HG03571 (cell line): ENCODE measurements around the gene LDB2.

Source experiments
- ATAC-seq: cut with Tn5 transposase; IDR thresholded peaks from one replicate; pipeline ENCODE4 v1.9.1; 2021; ENCODE audit not compliant: unreplicated experiment

The LDB2 gene

DNA sequence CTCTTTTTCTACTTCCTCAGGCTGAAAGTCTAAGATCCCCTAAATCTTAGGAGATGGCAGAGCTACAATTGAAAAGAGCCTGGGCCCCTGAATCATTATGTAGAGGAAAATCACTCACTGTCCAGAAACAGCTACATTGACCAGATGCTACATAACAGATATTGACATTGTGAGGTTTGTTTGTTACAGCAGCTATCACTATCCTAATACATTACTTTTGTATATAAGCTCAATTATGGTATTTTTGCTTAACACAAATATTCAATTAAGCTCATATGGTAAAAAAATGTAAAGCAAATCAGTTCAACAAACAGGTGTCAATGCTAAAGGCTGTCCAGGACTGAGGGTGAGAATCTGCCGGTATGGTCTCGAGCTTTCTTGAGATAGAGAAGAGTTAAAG is 89.4 kb downstream of the LDB2 start:
- no peak for ATAC-seq

DNA sequence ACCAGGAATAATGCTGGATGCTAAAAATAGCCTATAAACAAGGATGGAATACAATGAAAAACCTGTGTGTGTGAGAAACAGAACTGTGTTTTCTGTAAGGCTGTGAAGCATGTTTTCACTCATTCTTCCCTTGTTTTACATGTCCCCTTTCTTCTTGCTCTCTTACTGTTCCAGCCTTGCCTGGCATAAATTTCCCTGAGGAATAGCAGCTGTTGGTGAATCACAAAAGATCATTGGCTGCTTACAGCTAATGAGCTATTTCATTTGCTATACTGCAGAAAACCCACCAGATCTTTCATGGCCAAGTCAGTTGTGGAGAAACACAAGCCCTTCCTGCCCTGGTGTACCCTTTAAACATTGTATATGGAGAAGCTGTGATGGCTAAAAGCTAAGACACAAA is 91.1 kb downstream of the LDB2 start:
- no peak for ATAC-seq

DNA sequence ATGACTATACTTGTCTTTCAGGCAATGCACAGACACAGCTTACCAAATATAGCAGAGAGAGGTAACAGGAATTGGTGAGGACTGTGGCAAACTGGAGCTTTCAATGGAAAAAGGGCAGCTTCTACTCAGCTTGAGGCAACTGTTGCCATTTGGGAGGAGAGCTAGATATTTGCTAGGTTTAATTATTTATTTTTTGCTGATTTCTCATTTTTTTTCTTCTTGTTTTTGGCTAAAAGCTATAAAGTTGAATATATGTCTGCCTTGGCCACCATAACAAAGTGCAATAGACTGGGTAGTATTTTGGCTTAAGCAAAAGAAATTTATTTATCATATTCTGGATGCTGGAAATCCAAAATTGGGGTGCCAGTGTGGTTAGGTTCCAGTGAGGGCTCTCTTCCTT is 93.9 kb downstream of the LDB2 start:
- ATAC-seq, result no peak

DNA sequence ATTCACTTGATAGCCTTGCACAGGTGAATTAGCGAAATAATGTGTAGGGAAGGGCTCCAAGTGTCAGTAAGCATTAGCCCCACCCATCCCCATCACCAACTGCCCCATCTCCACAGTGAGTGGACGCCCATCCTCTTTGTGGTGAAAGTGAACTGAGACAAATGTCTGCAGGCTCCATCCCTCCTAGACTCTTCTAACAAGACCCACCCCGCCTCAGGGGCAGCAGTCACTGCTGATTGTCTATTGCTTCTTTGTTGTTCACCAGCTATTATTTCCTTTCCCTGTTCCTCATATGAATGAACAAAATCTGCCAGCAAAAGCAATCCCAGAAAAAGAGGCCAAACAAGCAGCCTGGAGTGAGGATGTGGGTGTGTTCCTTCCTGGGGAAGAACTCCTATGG is 96.4 kb downstream of the LDB2 start:
- ATAC-seq, result no peak

DNA sequence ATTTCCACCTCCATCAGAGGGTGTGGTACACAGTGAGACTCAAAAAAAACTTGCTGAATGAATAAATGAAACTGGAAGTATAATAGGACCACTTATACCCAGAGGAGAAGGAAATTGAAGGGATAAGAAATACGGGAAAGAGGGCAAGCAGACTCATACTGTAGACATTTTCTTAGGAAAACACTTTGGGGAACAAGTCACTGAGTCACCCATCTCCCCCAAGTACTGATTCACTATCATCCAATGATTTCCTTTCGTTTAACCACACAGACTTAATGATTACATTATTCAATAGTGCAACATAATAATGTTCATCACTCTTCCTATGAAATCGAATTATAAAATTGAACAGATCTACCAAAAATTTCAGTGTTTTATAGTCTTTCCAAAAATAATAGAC is 97.1 kb downstream of the LDB2 start:
- no peak for ATAC-seq

DNA sequence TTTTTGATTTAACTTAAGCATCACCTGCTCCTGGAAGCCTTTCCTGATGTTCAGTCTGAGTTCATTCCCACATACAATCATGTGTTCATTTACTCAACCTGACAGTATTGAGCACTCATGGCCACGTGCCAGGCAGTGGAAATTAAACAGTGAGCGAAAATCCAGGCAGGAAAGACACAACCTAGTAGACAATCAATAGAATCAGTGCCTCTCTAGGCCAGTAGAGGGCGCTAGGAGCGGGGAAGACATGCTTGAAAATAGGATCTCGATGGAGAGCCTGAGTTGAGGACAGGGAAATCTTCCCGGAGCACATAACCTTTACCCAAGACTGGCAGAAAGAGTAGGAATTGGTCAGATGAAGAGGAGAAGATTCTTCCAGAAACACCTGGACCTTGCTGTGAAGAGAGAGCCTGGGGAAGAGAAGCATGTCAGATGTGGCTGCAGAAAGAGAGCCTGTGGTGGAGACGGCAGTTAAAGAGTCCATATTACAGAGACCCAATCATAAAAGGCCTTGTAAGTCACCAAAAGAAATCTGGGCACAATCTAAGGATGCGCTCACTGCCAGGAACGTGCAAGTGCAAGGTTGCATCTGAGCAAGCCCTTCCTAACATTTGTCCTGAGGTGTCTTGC is 103.5 kb downstream of the LDB2 start:
- no peak for ATAC-seq

DNA sequence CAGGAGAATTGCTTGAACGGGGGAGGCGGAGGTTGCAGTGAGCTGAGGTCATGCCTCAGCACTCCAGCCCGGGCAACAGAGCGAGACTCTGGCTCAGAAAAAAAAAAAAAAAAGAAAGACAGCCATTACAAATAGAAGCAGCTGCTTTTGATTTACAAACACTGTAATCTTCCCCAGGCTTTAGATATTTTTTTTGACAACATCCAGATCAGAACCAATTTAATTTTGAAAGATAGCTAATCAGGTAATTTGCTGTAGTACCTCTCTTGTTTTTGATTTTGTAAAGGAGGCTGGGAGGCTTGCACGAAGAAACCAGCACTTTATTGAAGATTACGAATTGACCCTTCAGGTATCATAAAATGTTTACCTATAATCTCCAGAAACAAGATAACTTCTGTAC is 107.0 kb downstream of the LDB2 start:
- ATAC-seq, result no peak

GRCh38 chr4:16790508-16790907 is 107.9 kb downstream of the LDB2 start:
- no peak for ATAC-seq

DNA sequence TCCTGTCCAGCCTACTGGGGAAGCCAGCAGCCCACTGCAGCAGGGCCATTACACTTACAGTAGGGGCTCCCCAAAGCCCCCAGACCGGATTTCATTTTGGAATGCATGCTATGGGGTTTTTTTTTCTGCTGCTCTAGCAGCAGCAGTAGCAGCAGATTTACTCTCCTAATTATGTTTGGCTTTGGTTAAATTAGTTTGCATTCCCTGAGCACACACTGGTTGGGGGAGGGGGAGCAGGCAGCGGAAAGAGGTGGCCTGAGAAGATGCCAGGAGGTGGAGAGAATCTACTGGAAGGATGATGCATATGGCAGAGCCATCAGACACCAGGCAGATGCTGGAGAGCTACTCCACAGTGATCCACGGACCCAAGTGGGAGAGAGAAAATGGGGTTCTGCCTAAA is 109.6 kb downstream of the LDB2 start:
- ATAC-seq, result no peak

- ATAC-seq, result no peak
These were observed 112.5 kb downstream of the LDB2 start for GRCh38 chr4:16785793-16786527.

GRCh38 chr4:16783119-16783518 is 115.3 kb downstream of the LDB2 start:
- ATAC-seq, result no peak

GRCh38 chr4:16779028-16779675 is 119.3 kb downstream of the LDB2 start:
- ATAC-seq, result no peak

DNA sequence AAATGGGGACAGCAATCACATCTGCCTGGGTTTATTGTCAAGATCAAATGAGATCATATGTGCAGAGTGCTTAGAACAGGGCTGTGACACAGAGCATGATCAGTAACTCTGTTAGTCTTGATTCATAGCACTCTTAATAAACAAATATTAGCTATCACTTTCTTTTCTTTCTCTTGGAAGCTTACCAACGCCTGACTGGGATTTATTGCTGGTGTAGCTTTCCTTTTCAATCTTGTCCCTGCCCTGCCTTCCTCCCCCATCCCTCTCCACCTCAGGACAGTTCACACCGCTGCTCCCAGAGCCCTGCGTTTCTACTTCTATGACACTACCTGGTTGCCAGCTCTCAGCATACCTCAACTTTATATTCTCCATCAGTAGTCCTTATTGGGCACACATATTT is 120.7 kb downstream of the LDB2 start:
- ATAC-seq, result no peak

DNA sequence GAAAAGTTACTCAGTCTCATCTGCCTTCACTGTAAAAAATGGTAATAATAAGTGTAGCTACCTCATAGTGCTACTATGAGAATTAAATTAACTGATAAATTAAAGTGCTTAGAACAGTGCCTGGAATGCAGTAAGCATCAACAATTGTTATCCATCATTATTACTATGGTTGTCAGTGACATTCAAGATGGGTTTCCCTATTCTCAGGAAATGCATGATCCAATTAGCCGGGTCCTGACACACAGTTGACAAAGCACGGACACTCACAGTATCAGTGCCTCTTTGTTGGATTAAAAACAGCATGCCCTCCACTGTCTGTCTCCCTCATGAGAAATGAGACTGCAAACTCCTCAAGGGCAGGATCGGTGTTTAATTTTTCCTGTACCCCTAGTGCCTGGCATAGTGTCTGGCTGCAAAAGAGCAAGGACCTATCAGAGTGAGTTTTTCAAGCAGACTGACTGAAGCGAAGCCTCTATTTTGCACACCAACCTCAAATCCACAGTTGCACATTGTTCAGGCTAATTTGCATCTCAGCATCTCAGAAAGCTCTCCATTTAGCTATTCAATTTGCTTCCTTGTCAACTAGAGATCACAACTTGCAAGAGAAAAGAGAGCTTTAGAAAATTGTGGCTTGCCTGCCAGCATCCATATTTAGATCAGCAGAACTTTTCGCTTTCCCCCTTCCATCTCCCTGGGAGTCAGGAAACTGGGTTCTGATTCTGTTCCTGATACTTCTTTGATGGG is 122.9 kb downstream of the LDB2 start:
- no peak for ATAC-seq

GRCh38 chr4:16772366-16772850 is 126.0 kb downstream of the LDB2 start:
- no peak for ATAC-seq

- ATAC-seq, result no peak
These were observed 127.6 kb downstream of the LDB2 start for GRCh38 chr4:16770710-16771285.

DNA sequence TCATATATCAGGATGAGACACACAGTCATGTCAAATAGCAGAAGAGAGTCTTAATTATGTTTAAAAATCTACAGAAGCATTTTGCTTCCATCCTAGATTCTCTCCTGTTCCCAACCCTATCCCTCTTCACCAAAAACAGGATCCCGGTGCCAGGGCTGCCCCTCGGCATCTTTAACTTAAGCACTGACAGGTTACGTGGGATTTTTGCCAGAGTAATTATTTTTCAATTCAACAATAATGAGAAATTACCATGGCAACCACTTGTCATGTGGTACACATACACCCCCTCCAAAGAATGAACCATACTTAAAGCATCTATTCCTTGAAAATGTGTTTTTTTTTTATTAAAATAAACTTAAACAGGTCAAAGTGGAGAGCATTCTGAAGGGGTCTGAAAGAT is 130.6 kb downstream of the LDB2 start:
- ATAC-seq, result no peak

GRCh38 chr4:16767251-16767650 is 131.2 kb downstream of the LDB2 start:
- ATAC-seq, result no peak

GRCh38 chr4:16765546-16765945 is 132.9 kb downstream of the LDB2 start:
- ATAC-seq, result no peak

- no peak for ATAC-seq
These were observed 133.8 kb downstream of the LDB2 start for GRCh38 chr4:16764622-16765021.
